HCT116 (cell line): ENCODE results near the gene ZNF784.

Source experiments
- ELF1 ChIP-seq: IDR thresholded peaks from 2 replicates; pipeline ENCODE4 v1.6.1; 2012; ENCODE audit warnings: low read depth, borderline replicate concordance
- EZH2 ChIP-seq: fragments of 200-600 bp; sonication (generic); IDR thresholded peaks from 2 replicates; pipeline ENCODE4 v1.6.1; 2017; ENCODE audit warnings: antibody characterized with exemption, mixed run types
- EZH2phosphoT487 ChIP-seq: fragments of 200-600 bp; IDR thresholded peaks from 2 replicates; pipeline ENCODE4 v1.6.1; 2018; ENCODE audit warnings: antibody characterized with exemption, borderline replicate concordance
- POLR2A ChIP-seq: IDR thresholded peaks from 2 replicates; pipeline ENCODE4 v1.7.0; 2011; ENCODE audit warnings: borderline replicate concordance; ENCODE audit not compliant: insufficient read depth, insufficient read length; ENCODE audit errors: extremely low read depth
- POLR2AphosphoS5 ChIP-seq: IDR thresholded peaks from 2 replicates; pipeline ENCODE4 v1.6.1; 2011; ENCODE audit warnings: mild to moderate bottlenecking, low read depth, low read length, moderate library complexity
- RAD21 ChIP-seq: IDR thresholded peaks from 2 replicates; pipeline ENCODE4 v1.6.1; 2012; ENCODE audit warnings: low read depth, mild to moderate bottlenecking
- ZNF274 ChIP-seq: fragments of 200-500 bp; sonication (Bioruptor generic); IDR thresholded peaks from 2 replicates; pipeline ENCODE4 v1.6.1; 2014; ENCODE audit warnings: mild to moderate bottlenecking, low read depth, low read length, inconsistent platforms
- TF ChIP-seq, protein P1 (sequence below): IDR thresholded peaks from 2 replicates; pipeline ENCODE4 v1.6.1; 2012; ENCODE audit warnings: low read depth
- TF ChIP-seq, protein P2 (sequence below), 3 experiments: fragments of 200-600 bp in 1 of 3; sonication (generic) in 1 of 3; IDR thresholded peaks in 2 of 3; conservative IDR thresholded peaks in 1 of 3; 2 replicates each; pipeline ENCODE4 v1.5.1; 2012 to 2017; ENCODE audit warnings: low read depth in 2 of 3, low read length in 2 of 3, antibody characterized with exemption in 1 of 3, borderline replicate concordance in 1 of 3, control low read depth in 1 of 3, mild to moderate bottlenecking in 1 of 3, mixed read lengths in 1 of 3, mixed run types in 1 of 3, moderate library complexity in 1 of 3; ENCODE audit not compliant: insufficient read depth in 1 of 3

DNA sequence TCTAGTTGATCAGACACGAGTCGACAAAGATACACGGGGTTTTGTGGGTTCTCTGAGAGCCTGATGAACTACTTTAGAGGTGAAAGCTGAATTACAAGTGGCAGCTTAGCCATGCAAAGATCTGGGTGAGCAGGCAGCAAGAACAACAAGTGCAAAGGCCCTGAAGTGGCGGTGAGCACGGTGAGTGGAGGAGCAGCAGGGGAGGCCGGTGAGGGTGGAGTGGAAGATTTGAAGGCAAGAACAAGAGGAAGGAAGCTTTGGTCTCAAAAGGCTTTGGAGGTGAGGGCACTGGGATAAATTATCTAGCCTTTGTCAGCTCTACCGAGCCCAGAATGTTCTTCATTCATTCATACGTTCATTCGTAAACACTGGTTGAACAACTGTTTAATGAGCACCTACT, 17.5 kb downstream of the ZNF784 start:
- TF ChIP-seq, protein P1, sequence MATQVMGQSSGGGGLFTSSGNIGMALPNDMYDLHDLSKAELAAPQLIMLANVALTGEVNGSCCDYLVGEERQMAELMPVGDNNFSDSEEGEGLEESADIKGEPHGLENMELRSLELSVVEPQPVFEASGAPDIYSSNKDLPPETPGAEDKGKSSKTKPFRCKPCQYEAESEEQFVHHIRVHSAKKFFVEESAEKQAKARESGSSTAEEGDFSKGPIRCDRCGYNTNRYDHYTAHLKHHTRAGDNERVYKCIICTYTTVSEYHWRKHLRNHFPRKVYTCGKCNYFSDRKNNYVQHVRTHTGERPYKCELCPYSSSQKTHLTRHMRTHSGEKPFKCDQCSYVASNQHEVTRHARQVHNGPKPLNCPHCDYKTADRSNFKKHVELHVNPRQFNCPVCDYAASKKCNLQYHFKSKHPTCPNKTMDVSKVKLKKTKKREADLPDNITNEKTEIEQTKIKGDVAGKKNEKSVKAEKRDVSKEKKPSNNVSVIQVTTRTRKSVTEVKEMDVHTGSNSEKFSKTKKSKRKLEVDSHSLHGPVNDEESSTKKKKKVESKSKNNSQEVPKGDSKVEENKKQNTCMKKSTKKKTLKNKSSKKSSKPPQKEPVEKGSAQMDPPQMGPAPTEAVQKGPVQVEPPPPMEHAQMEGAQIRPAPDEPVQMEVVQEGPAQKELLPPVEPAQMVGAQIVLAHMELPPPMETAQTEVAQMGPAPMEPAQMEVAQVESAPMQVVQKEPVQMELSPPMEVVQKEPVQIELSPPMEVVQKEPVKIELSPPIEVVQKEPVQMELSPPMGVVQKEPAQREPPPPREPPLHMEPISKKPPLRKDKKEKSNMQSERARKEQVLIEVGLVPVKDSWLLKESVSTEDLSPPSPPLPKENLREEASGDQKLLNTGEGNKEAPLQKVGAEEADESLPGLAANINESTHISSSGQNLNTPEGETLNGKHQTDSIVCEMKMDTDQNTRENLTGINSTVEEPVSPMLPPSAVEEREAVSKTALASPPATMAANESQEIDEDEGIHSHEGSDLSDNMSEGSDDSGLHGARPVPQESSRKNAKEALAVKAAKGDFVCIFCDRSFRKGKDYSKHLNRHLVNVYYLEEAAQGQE, result no peak
- TF ChIP-seq POLR2AphosphoS5 (no peak), POLR2A (no peak), RAD21 (no peak), EZH2phosphoT487 (no peak), ELF1 (no peak), EZH2 (no peak), ZNF274 (no peak)
- TF ChIP-seq, protein P2, sequence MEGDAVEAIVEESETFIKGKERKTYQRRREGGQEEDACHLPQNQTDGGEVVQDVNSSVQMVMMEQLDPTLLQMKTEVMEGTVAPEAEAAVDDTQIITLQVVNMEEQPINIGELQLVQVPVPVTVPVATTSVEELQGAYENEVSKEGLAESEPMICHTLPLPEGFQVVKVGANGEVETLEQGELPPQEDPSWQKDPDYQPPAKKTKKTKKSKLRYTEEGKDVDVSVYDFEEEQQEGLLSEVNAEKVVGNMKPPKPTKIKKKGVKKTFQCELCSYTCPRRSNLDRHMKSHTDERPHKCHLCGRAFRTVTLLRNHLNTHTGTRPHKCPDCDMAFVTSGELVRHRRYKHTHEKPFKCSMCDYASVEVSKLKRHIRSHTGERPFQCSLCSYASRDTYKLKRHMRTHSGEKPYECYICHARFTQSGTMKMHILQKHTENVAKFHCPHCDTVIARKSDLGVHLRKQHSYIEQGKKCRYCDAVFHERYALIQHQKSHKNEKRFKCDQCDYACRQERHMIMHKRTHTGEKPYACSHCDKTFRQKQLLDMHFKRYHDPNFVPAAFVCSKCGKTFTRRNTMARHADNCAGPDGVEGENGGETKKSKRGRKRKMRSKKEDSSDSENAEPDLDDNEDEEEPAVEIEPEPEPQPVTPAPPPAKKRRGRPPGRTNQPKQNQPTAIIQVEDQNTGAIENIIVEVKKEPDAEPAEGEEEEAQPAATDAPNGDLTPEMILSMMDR (IDR thresholded peaks at IDR 0.05 in 2 of 3, conservative IDR thresholded peaks at IDR 0.05 in 1 of 3; ENCODE audit: borderline replicate concordance in 1 of 3, insufficient read depth in 1 of 3, low read depth in 2 of 3, low read length in 2 of 3), result no peak
